Breast epithelium (tissue), 4 donors: Measurements from ENCODE around the gene C5orf46. TPM values are rescaled to one million over a fixed set of nuclear protein-coding genes. Genes with fewer than 3 reads are reported as not detected.

ENCODE experiments used
- DNase-seq, 2 donors: peaks; one replicate each; pipeline ENCODE4 v3.0.0-alpha.2; 2019; ENCODE audit warnings: low spot score in 2 of 2
- H3K27ac ChIP-seq, 2 donors: fragments of 200-600 bp; sonication (generic) in 1 of 2; one replicate each; pipeline ENCODE4 v1.5.1; 2016 to 2019; ENCODE audit warnings: mild to moderate bottlenecking in 1 of 2
- H3K27me3 ChIP-seq, 2 donors: fragments of 200-600 bp; sonication (generic) in 1 of 2; one replicate each; pipeline versions ENCODE4 v1.5.1 to v1.6.0; 2017 to 2019; ENCODE audit warnings: control low read depth in 1 of 2, mild to moderate bottlenecking in 1 of 2
- H3K36me3 ChIP-seq: fragments of 200-600 bp; one replicate; pipeline ENCODE4 v1.5.1; 2019
- H3K4me1 ChIP-seq, 2 donors: fragments of 200-600 bp; sonication (generic); one replicate each; pipeline ENCODE4 v1.5.1; 2016 to 2019; ENCODE audit warnings: control low read depth in 1 of 2
- H3K4me3 ChIP-seq, 3 donors: fragments of 200-600 bp; sonication (generic); 1 replicate in 2 of 3; 2 replicates in 1 of 3; pipeline ENCODE4 v1.5.1; 2016 to 2019; ENCODE audit warnings: mild to moderate bottlenecking in 3 of 3, moderate library complexity in 2 of 3
- H3K9me3 ChIP-seq, 2 donors: fragments of 200-600 bp; sonication (generic) in 1 of 2; one replicate each; pipeline ENCODE4 v1.5.1; 2016 to 2019; ENCODE audit warnings: control low read depth in 1 of 2
- POLR2A ChIP-seq: fragments of 450-650 bp; IDR thresholded peaks from one replicate; pipeline ENCODE4 v1.6.1; 2016; ENCODE audit warnings: antibody characterized with exemption, mild to moderate bottlenecking, moderate library complexity
- POLR2AphosphoS5 ChIP-seq, 3 donors: sonication (generic); formaldehyde crosslinking; IDR thresholded peaks; one replicate each; pipeline ENCODE4 v1.6.1; 2017; ENCODE audit warnings: antibody characterized with exemption in 3 of 3
- intact Hi-C: fragments of 100-400 bp; cut with DNase I; formaldehyde crosslinking; loops from one replicate; pipeline ENCODE4 v1.15.1; 2023; ENCODE audit warnings: low total_unique reads
- total RNA-seq, 3 donors: library from RNA; depleted of rRNA; stranded (reverse); fragments of >200 nt; gene quantifications; one replicate each; pipeline ENCODE4 v1.1.0, GENCODE V29; 2016
- TF ChIP-seq, protein P1 (sequence below), 3 donors: fragments of 450-650 bp; IDR thresholded peaks; one replicate each; pipeline ENCODE4 v1.5.1; 2016 to 2017; ENCODE audit warnings: antibody characterized with exemption in 3 of 3, mild to moderate bottlenecking in 3 of 3, moderate library complexity in 3 of 3

C5orf46 gene
- total RNA-seq, 3 donors from 2014 or later: 5.2 to 9.4 TPM; not detected in 1

DNA sequence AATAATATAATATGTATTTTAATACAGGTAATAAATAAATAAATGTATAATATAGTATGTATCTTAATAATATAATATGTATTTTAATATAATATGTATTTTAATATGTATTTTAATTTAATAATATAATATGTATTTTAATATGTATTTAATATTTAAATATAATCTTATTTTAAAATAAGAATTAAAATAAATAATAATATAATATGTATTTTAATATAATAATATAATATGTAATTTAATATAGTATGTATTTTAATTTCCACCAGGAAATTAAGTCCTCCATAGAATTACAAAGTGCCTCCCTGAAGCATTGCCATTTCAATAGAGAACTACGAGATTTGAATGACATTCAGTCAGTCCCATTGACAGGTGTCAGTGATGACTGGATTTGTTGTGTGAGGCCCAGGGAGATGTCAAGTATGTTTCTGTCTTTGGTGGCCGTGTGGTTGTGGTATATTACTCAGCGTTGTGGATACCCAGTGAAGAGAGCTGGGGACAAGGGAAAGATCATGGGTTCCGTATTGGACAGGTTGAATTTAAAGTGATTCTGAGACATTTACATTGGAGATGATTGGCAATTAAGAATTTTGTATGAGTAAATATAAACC lies 14.2 kb upstream of the C5orf46 start:
- DNase-seq: no peak
- Histone ChIP-seq H3K27me3 (no peaks in the 10 kb centered on the region), H3K36me3 (no peaks in the 10 kb centered on the region), H3K9me3 (no peaks in the 10 kb centered on the region), H3K4me1 (no peaks in the 10 kb centered on the region), H3K27ac (no peak overlapping the region), H3K4me3 (no peak overlapping the region)
- intact Hi-C loops: no loop called here
- TF ChIP-seq, protein P1, sequence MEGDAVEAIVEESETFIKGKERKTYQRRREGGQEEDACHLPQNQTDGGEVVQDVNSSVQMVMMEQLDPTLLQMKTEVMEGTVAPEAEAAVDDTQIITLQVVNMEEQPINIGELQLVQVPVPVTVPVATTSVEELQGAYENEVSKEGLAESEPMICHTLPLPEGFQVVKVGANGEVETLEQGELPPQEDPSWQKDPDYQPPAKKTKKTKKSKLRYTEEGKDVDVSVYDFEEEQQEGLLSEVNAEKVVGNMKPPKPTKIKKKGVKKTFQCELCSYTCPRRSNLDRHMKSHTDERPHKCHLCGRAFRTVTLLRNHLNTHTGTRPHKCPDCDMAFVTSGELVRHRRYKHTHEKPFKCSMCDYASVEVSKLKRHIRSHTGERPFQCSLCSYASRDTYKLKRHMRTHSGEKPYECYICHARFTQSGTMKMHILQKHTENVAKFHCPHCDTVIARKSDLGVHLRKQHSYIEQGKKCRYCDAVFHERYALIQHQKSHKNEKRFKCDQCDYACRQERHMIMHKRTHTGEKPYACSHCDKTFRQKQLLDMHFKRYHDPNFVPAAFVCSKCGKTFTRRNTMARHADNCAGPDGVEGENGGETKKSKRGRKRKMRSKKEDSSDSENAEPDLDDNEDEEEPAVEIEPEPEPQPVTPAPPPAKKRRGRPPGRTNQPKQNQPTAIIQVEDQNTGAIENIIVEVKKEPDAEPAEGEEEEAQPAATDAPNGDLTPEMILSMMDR (IDR thresholded peaks at IDR 0.05): no peak
- TF ChIP-seq POLR2AphosphoS5 (IDR thresholded peaks at IDR 0.05) (no peak), POLR2A (no peak)

DNA sequence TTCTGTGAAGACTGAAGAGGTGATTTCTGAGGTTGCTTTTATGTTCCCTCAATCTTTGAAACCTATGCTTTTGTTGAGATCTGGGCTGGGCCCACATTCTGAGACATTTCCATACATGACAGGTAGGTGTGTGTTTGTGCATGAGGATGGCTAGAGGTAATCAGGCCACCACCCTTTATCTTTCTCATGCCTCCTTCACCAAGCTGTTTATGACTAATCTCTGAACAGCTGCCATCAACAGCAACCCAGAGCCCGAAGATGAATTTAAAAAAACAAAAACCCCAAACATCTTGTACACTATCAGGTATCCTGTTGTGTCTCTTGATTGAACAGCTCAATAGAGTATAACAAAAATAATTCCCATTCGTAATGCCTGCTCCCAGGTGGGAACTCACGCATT lies 12.6 kb upstream of the C5orf46 start:
- Histone ChIP-seq H3K4me1 (no peaks in the 10 kb centered on the region), H3K27ac (no peak overlapping the region), H3K27me3 (no peaks in the 10 kb centered on the region), H3K36me3 (no peaks in the 10 kb centered on the region), H3K9me3 (no peaks in the 10 kb centered on the region), H3K4me3 (no peak overlapping the region)
- intact Hi-C loops: no loop called here
- no peak for TF ChIP-seq POLR2A
- TF ChIP-seq, protein P1 (IDR thresholded peaks at IDR 0.05): no peak
- TF ChIP-seq POLR2AphosphoS5 (IDR thresholded peaks at IDR 0.05): no peak
- no peak for DNase-seq

DNA sequence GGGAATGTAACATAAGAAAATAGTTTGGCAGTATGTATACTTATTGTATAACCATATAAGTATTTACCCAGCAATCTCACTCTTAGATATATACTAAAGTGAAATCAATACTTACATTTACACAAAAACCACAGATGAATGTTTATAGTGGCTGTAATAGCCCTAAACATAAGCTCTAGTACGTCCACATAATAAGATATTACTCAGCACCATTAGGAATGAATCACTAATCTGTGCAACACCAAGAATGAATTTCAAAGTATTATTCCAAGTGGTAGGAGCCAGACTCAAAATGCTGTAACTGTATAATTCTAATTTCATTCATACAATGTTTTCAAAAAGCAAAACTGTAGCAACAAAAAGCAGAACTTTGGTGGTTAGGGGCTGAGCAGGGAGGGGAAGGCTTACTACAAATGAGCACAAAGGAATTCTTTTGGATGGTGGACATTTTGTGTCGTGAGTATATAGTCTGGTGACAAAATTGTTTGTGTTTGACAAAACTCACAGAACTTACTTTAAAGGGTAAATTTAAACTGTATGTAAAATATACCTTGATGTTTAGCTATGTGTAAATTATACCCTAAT lies 11.9 kb upstream of the C5orf46 start:
- H3K4me1 ChIP-seq: no peaks in the 10 kb centered on the region
- no peaks in the 10 kb centered on the region for H3K36me3 ChIP-seq
- no peak overlapping the region for H3K4me3 ChIP-seq

DNA sequence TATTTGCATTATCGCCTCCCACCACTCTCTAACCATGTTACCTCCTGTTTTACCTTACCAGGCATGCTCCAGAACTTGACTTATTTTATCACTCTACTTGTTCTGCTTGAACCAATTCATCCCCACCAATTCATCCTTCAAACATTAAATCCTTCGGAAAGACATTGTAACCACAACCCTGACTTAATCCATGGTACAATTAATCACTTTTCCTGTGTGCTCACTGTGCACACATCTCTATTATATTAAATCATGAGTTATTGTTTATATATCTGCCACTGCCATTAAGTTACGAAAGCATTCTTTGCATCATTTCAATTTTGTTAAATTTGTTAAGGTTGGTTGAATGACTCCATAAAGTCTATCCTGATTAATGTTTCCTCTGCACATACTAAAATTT lies 7.4 kb upstream of the C5orf46 start:
- no peak for DNase-seq
- H3K27ac ChIP-seq: no peak overlapping the region
- TF ChIP-seq, protein P1 (IDR thresholded peaks at IDR 0.05): no peak
- TF ChIP-seq POLR2A (no peak), POLR2AphosphoS5 (IDR thresholded peaks at IDR 0.05) (no peak)
- H3K9me3 ChIP-seq: no peaks in the 10 kb centered on the region
- no peak overlapping the region for H3K4me3 ChIP-seq
- intact Hi-C loops: no loop called here
- H3K27me3 ChIP-seq: no peaks in the 10 kb centered on the region
- no peaks in the 10 kb centered on the region for H3K4me1 ChIP-seq
- no peaks in the 10 kb centered on the region for H3K36me3 ChIP-seq

More for the DNA sequence above, 11.9 kb upstream of the C5orf46 start:
- DNase-seq: no peak
- Histone ChIP-seq H3K27me3 (no peaks in the 10 kb centered on the region), H3K27ac (no peak overlapping the region), H3K9me3 (no peaks in the 10 kb centered on the region)
- intact Hi-C loops: no loop called here
- no peak for TF ChIP-seq POLR2A
- TF ChIP-seq, protein P1 (IDR thresholded peaks at IDR 0.05): no peak
- no peak for TF ChIP-seq POLR2AphosphoS5 (IDR thresholded peaks at IDR 0.05)

DNA sequence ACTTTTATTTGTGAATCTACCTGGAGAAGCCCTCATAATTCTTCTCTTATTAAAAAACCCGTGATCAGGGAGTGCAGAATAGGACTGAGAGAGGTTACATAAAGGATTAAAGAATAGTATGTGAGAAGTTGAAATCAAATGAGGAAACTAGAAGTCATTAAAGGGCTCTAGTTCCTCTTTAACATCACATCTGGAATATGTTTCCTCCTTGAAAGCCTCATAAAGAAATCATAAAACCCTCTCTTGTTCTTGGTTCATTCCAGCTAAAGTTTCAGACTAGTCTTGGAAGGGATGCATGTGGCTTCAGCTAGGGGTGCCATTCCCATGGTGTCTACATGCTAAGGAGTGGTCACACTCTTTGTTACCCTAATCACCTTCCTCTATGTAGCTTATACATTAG lies 5.7 kb upstream of the C5orf46 start:
- Histone ChIP-seq H3K4me1 (no peaks in the 10 kb centered on the region), H3K9me3 (no peaks in the 10 kb centered on the region), H3K4me3 (no peak overlapping the region), H3K27ac (peak overlapping the region in 1 of 2 donors; percentile 44), H3K36me3 (no peaks in the 10 kb centered on the region), H3K27me3 (no peaks in the 10 kb centered on the region)
- no peak for DNase-seq
- TF ChIP-seq POLR2A: no peak
- TF ChIP-seq, protein P1 (IDR thresholded peaks at IDR 0.05): no peak
- no peak for TF ChIP-seq POLR2AphosphoS5 (IDR thresholded peaks at IDR 0.05)
- intact Hi-C loops: no loop called here
